Hematopoietic multipotent progenitor cell treated with erythropoietin and hydrocortisone succinate and interleukin-3 and kit ligand, for 15 days (in vitro differentiated cells): ENCODE measurements around the gene FAM120B.

ENCODE experiments used
- DNase-seq: peaks from one replicate; pipeline ENCODE4 v3.0.0-alpha.2; 2015; ENCODE audit warnings: low spot score

The FAM120B gene

DNA sequence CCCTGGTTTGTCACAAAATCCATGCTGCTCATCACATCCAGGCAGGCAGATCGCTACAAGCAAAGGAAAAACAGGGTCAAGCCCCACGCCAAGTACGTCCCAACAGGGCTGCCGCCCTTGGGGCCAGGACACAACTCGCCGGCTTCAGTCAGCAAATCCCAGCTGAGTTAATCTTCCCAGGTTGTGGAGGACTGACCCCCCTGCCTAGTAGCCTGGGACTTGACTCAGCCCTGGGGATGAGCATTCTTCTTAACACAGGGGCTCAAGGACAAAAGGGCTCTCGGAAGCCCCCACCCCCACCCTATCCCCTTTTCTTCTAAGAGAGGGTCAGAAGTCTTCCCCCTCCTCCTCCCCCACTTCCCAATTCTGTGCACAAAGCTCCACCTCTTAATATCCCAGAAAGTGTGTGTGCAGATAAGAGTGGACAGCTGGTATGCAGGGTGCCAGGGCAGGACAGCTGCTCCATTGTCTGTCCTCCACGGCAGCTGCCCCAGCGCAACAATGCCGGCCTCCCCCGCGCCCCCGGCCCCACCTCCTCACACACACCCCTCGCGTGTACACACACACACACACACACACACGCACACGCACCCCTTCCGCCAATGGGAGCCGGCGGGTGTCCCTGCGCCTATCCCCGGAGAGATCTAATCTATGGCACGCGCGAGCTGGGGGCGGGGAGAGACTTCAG is 20.2 kb upstream of the FAM120B start:
- no peak for DNase-seq

DNA sequence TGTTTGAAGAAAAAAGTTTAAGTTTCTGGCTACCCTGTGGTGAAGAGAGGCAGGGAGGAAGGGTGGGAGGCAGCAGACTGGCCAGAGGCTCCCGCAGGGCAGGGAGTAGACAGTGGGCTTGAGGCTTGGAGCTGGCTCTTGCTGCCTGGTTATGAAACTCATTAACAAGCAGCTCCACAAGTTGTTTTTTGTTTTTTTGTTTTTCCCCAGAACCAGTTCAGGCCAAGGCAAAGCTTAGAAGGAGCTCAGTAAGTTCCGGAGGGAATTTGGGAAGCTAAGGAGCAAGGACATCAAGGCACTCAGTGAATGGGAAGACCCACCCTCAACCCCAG is 19.7 kb upstream of the FAM120B start:
- DNase-seq: no peak

DNA sequence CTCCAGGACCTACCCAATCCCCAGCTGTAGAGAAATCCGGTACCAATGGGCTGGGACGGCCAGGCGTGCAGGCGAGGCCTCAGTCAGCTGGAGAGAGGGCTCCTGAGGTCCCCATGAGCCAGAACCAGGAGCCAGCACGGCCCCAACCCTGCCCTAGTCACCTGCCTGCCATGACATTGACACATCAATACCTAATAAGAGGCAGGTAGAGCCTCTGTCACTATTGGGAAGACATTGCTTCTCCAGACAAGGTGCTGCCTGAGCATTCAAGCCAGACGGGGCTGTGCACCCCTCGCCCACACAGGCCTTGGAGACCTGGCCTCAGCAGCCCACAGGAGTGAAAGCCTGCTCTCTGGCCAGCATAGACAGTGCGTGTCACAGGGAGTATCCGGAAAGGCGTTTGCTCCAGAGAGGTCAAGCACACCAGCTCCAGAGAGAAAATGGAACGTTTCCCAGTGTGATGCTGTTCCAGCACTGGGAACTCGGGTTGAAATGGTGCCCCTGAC is 19.1 kb upstream of the FAM120B start:
- no peak for DNase-seq

DNA sequence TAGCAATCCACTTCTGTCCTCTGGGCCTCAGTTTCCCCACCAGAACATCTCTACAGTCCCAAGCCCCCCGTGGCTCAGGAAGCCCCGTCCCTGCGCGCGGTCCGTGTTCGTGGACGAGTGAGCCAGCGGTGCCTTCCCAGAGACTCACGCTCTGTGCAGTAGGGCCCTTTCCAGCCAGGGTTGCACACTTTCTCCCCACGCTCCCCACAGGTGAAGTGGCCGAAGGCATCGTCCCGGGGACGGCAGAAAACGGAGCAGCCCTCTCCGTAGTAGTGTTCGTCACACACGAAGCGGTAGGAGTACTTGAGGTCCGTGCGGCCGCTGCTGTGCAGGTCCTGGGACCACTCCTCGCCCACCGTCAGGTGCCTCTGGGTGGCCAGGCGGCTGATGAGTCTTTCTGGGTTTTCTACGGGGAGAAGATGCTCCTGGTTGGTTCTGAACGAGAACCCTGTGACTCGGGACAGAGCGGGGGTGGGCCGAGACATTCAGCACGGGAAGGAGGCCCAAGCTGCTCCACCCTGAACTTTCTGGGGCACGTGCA is 18.4 kb upstream of the FAM120B start:
- DNase-seq: no peak

DNA sequence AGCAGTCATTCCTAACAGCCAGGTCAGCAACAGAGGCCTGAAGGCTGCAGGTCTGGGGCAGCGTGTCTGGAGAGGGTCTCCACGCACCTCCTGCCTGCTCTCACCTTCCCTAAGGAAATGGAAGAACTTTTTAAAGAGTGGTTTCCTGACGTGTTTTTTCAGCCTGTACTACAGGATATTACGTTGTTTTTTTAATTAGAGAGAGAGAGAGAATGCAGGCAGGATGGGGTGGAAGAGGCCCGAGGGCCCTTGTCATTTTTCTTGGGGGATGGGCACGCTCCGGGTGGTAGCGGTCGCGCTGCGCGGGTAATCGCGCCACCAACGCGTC is 17.7 kb upstream of the FAM120B start:
- no peak for DNase-seq

DNA sequence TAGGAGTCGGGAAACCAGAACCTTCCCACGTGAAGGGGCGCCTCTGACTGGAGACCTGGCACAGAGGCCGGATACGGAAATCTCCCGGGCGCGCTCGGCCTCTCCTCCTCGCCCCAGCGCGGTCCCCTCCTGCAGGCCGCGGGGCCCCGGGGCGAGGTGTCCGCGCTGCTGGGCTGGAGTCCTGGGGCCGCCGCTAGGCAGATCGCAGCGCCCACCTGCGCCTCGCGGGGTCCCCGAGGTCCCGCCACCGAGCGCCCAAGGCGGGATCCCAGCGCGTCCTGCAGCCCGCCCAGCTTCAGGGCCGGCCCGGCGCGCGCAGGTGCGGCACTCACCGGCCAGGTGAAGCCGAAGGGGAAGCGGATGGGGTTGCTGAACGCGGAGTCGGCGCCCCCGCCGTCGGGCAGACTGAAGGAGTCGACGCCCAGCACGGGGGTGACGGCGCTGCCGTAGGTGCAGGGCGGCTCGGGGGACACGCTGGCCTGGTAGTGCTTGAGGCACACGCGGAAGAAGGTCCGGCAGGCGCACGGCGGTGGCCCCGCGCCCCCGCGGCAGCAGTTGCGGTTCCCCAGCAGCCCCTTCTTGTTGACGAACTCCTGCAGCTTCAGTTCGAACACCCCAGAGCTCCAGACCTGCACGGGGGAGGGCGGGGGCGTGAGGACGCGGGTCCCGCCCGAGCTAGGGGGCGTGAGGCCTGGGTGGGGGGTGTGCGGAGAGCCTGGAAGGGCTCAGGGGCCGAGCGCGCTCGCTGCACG is 17.2 kb upstream of the FAM120B start:
- no peak for DNase-seq

DNA sequence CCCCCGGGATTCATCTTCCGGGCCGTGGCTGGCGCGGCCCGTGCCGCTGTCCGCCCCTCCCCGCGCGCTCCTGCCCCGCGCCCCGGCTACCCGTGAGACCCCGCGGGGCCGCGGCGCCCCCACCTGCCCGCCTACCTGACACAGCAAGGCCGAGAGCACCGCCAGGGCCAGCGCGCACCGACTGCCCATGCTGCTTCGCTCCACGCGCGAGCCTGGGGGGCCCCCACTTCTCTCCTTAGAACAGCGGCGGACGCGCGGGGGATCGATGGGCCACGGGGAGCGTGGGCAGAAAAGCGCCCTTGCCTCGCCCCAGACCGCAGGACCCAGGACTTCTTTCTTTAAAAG is 16.6 kb upstream of the FAM120B start:
- no peak for DNase-seq

DNA sequence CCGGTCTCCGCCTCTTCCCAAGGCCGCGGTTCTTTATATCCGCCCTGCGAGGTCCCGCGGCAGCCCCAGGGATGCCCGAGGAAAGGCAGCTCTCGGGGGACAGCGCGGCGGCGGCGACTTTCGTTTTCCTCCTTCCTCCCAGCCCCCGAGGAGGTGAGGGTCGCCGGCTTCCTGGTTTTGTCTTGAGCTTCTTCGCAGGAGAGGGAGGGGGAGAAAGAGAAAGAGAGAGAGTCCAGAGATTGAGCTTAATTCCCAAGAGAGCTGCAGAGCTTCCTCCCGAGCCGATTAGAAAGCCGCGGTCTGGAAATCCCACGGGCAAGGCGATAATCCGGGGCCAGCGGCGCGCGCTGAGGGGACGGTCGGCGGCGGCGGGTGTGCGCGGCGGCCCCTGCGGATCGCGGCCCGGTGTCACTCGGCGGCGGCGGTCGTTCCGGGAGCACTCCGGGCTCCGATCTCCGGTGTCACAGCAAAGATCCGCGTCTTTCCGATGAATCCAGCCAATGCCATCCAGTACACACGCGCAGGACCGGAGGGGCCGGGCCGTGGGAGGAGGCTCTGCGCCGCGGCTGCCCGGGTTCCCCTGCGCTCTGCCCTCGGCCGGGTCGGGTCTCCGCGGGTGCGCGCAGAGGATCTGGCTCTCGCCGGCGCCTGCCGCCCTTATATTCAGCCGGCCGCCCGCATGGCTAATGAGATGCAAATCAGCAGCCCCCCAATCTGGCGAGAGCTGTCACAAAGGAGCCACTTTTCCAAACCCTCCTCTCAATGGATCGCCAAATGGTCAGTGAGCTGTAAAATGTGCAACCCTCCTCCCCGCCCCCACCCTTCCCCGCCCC is 16.0 kb upstream of the FAM120B start, which contains the start of gene DLL1:
TSS of gene DLL1 (minus strand) at position 783 of the 833 bp plus-strand sequence. CDS start 939 bp downstream, outside the sequence.
- DNase-seq: no peak

DNA sequence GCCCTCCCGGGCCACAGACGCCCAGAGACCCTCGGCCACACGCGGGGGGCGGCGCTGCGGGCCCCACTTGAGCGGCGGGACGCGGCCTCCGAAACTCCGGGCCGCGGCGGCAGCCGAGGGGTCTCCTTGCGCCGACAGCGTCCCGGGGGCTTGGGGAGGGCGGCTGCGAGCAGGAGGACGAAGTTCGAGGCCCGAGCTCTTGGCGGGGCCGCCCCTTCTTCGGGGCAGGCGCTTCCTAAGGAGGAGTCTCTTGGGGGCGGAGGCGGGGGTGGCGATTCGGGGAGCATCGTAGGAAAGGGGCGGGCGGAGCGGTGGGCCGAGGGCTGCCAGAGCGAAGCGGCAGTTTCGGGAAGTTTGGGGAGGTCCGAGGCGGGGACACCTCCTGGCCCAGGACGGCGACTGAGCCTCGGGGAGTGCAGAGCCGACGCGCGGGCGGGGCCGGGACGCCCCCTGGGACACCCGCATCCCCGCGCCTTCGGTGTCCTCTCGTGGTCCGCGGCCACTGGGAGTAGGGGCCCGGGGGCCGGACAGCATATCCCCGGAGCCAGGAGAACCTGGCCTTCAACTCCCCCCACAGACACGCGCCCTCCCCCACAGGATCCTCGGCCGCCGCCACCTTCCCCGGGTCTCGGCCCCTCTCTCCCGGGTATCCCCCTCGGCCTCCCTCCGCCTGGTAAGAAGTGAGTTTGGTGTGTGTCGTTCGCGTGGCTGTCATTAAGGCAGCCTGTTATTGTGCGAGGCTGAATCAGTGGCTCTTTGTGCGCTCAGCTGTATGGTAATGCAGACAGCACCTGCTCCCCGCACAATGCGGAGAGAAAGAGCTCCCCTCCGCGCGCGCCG is 15.1 kb upstream of the FAM120B start:
- DNase-seq: no peak

DNA sequence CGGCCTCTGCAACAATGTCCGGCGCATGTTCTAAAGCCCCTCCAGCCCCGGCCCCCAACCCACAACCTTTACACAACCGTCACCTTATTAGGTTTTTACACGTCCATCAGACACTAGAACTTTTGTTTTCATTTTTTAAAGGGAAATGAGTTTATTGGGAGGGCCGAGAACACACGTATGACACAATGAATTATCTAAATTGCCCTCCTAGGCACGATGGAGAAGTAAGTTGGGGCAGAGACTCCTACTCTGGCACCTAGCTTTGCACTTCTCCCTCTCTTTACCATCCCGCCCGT is 14.5 kb upstream of the FAM120B start:
- no peak for DNase-seq

DNA sequence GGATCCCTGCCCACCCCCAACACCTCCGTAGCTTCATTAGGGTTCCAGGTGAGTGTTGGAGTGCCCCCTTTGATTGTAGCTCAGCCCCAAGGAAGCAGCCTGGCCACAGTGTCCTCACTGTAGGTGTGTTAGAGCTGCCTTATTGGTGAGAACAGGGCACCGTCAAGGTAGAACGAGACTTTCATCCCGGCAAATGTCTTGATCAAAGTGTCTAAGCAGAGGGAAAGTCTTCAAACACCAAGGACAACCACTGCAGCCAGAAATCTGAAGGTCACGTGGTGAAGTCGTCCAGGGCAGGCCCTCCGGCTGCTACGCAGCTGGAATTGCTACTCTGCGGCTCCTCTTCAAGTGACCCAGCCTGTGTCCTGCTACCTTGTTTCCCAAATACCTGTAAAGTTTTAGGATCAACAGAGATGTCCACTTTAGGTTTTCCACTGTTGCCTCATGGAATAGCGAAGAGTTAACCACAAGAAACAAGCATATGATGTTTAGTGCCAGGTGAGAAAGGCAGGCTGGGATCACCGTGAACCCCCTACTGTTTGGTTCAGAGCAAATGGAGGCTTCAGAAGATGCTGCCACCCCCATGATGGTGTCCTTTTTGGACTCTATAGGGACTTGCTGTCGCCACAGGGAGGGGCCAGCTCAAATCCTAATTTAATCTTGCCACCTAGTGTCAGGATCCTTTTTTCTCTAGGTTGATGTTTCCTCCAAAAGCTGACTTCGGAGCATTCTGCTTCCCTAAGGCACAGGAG is 14.0 kb upstream of the FAM120B start:
- no peak for DNase-seq

DNA sequence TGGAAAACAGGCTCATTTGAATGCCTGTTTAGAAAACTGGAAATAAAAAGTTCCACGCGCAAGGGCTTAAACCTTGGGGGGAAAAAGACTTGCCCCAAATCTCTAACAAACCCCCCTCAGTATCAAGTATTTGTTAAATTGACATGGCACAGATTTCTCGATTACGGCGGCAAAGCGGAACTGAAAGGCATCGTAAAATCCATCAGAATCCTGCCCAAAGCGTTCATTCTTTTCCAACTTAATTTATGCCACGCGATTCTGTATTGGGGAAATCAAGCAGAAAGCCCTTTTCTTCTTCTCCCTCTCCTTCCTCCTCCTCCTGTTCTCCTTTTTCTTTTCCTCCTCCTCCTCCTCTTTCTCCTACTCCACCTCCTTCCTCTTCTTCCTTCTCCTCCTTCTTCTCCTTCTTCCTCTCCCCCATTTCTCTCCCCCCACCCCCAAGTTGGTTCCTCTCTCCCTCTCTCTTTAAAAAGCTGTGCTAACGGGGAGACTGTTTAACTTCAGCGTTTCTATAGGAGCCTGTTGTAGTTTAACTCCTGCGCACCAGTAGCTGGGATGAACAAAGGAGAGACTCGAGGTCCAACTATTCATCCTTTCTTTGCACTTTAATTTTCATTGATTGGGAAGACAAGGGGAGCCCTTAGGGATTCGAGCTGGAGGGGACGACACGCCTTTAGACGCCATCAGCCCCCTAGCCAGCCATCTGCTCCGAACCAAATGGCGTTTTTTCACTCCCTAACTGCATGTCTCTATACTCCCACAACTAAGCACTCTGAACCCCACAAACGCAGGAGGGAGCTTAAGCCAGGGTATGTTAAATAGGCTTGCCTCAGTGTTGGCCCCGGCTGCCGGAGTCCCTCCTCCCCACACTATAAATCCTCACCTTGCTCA is 13.0 kb upstream of the FAM120B start:
- DNase-seq: no peak

DNA sequence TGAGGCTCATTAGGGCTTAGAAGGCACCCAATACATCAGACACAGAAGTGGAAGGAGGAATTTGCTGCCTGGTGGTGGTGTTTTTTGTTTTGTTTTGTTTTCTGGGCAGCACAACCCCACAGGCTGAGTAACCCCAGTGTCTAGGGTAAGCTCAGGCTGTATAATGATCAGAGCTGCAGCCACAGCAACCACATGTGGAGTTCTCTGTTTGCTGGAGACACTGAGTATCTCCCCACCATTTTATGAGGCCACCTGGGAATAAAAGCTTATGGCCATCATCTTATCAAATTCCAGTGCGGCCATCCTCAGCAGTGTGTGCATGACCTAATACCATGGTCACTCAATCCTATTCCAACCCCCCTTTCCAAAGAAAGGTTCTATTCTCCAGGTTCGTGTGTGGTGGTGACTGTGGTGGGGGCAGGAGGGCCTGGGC is 12.2 kb upstream of the FAM120B start:
- DNase-seq: no peak

DNA sequence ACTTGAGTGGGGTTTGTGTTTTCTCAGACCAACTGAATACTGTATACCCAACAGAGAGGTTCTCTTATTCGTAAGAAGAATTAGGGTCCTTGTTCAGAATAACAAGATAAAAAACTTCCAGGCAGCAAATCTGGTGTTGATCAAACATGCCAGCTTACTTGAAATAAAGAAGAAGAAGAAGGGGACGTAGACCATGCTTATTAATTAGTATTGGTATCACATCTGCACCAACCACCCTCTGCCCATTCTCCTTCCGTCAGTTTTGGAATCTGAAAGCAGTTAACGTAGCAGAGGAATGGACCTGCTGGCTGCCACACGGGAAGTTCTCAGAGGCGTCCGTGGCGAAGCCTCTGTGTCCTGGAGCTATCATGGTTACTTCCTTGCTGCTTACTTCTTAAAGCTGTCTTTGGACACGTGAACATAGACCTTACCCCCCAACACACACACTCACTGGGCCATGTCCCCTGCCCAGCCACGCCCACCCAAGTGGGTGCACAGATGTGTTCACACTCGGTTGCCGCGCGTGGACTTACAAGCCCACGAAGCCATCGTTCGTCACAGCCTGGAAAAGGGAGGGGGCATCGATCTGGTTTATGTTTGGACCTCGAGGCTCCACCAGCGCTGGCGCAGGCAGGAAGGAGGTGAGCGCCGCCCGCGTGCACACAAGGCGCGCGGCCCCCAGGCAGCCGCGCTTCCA is 11.6 kb upstream of the FAM120B start:
- no peak for DNase-seq

DNA sequence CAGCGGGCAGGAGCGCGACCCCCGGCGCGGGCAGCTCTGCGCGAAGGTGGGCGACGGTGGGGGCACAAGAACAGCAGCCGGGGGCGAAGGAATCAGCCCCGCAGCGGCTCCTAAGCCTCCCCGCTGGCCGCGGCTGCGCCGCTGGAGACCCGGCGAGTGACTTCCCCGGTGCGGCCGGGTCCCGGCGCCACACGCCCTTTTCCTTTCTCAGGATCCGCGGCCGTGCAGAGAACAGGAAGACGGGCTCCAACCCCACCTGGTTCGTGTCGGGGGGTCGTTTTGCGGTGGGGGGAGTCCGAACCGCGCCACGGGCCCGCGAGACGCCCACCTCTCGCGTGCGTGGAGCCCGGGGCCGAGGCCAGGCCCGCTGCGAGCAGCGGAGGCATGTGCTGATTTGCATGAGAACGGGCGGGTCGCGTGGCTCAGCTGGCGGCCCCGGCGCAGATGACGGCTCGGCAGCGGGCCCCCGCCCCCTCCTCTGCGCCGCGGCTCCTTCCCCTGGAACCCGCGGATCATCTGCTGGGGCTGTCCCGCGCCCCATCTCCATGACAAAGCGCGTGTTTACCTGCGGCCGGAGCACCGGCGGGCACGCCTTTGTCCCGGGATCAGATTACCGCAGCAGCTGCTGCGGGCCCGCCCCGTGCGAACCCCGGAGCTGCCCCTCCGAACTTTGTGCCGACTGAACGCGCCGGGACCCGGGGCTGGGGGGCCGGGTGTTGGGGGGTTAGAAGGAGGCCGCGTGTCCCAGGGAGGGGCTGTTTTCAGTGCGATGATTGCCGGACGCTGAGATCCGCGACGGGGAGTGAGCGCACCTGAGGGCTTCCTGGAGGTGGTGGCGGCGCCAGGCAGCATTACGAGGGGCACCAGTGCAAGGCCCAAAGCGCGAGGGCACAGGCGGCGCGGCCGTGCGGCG is 10.8 kb upstream of the FAM120B start:
- DNase-seq: no peak

DNA sequence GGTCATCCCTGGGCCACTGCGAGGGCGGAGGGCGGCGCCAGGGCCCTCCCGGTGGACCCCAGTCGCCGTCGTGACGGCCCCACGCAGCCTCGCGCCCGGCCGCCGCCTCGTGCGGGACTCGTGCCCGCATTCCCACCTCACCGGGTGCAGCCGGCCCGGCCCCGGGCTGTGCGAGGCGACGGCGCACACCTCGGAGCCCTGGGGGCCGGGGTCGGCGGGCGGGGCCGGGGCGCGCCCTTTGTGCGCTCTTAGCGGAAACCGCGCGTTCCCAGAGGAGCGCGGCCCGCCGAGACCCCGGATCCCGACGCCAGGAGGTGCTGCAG is 10.2 kb upstream of the FAM120B start:
- no peak for DNase-seq

DNA sequence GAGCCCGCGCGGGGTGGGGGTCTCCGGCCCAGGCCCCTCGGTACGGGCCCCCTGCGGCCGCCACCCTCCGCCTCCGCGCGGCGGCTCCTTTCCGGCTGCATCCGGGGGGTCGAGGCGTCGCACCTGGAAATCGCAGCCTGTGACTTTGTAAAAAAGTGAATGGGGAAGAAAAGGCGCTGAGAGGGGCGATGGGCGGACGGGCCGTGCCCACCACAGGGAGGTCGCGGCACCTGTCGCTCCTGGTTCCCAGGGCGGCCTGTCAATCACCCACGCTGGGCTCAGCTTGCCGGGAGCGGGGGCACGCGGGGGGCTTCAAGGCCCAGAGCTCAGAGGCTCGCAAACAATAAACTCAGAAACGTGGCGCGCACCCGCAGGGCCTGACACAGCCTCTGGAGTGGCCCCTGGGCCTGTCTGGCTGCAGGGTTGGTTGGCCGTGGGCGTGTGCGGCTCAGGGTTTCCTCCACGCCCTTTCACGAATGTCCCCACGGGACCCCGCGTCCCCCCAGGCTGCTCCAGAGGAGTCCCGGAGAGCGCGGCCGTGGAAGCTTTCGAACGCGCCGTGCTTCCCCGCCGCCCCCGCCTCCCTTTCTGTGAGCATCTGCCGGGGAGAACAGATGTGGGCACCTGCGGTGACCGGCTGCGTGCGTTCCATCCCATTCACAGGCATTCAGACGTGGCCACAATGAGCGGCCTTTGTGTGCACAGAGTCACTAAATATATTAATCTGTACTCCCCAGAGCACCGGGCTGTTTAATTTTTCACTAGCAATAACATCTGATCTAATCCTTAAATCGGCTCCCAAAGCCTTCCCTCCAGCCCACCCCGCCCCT is 9.6 kb upstream of the FAM120B start:
- no peak for DNase-seq
